NK-92 treated with Interleukin-12 subunit alpha and Interleukin-12 subunit beta, amount 100 ng/mL, for 24 hours (cell line): ENCODE data around the gene CNPY1.

Source experiments
- DNase-seq: peaks from one replicate; lab custom pipeline; 2025; lab: John Stamatoyannopoulos, UW

Gene CNPY1

DNA sequence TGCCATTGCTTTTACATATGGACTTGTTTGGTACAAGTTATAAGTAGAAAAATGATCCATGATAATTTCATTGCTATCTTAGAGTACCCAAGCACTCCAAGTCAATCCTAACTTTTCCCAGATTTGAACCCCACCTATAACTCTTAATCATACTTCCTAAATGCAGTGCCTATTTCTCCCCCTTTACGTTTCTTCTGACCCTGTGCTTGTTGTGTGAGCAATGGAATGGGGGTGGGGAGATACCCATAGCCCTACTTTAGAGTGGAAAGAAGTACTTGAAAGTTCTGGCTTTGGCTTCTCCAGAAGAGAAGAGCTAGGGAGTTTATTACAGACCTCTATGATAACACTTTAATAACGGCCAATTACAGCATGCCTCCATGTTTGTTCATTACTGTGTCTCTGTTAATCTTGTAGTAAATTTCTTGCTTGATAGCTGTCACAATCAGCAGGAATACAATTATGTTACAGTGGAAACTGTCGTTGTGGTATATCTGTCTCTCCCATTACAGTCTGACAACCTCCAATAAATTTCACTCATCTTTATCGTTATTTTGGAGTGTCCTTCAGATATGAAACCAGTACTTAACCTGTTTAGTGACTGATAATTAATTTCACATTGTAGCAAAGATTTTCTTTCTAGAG, 34.0 kb downstream of the CNPY1 start:
- no peak for DNase-seq

DNA sequence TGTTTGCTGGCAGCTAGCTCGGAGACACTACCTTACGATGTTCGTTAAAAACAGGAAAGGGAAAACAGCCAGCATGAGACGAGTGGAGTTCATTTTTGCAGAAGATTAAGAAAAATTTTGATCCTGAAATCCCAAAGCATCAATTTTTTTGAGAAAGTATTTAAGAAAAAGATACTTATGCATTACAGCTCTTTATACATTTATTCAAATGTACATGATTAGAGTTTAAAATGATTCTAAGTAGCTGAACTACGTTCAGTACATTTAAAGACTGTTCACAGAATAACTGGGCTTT, 34.7 kb downstream of the CNPY1 start:
- no peak for DNase-seq

DNA sequence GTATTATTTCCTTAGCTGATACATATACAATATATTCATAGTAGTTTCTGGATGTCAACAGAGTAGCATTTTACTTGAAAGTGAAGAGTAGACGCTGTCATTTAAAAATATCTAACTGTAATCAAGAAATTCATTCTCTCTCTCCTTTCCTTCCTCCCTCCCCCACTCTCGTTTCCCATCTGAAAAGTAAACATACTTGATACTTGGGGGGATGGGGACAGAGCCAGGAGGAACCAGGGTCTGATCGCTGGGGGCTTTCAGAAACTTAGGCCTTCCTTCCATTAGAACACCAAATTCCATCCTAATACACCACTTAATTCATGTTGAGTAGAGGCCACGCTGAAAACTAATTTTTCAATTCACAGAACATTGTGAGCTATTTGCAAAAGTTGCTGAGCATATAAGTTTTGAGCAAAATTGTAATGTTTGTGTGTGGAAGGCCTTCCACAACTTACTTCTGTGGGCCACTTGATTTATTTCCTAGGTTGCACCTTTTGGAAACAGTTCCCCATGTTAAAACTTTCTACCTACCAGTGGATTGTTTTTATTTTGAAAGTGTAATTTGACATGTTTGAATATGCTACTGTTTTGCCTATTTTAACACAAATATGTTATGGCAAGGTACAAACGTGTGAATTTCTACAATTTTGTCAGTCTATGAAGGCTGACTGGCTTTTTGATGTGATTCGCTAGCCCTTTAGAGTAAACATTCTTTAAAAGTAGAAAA, 35.2 kb downstream of the CNPY1 start:
- no peak for DNase-seq

DNA sequence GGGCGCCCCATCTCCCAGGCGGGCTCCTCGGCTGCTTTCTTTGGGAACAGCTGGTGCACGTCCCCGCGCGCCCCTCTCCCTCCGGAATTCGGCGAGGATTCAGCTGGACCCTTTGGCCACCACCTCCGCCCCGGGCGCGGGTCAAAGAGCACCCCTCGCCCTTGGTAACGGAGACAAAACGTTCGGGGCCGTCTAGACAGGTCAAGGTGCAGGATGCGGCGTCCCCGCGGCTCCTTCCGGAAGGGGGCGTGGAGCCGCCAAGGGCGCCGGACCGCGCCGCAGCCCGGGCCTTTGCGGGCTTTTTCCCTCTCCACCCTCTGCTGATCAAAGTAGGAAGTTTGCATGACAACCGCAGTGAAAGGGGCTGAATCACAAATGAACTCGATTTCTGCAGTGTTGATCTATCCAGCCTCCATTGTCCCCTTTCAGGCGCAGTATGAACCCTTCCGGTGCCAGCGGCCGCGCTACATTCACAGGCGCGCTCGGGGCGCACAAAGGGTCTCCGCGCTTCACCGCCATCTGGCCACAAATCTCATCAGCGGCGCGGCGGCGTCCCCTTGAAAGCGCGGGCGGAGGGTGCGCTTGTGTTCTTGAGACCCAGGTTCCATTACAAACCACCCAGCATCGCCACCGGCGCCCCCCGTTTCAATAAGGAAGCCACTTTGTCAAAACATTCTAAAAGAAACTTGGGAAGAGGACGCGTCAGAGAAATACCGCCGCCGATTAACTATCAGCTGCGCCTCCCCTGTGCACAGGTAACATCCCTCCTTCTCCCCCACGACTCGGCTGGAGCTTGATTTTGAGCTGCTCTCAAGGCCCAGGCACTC, 36.4 kb downstream of the CNPY1 start:
- no peak for DNase-seq

DNA sequence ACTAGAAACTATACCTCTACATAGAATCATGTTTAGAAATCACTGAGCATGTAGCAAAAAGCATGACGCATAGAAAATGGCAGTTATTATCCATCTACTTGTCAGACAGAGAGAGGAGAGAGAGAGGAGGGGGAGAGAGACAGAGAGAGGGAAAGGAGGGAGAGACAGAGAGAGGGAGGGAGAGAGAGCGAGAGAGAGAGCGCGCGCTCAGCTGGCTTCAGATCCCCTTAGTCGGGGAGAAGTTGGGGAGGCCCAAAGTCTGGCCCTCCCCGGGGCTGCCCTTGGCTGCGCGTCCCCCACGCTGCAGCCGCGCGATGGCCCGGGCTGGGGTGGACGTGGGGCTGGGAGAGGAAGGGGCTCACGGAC, 37.0 kb downstream of the CNPY1 start:
- DNase-seq, result no peak

DNA sequence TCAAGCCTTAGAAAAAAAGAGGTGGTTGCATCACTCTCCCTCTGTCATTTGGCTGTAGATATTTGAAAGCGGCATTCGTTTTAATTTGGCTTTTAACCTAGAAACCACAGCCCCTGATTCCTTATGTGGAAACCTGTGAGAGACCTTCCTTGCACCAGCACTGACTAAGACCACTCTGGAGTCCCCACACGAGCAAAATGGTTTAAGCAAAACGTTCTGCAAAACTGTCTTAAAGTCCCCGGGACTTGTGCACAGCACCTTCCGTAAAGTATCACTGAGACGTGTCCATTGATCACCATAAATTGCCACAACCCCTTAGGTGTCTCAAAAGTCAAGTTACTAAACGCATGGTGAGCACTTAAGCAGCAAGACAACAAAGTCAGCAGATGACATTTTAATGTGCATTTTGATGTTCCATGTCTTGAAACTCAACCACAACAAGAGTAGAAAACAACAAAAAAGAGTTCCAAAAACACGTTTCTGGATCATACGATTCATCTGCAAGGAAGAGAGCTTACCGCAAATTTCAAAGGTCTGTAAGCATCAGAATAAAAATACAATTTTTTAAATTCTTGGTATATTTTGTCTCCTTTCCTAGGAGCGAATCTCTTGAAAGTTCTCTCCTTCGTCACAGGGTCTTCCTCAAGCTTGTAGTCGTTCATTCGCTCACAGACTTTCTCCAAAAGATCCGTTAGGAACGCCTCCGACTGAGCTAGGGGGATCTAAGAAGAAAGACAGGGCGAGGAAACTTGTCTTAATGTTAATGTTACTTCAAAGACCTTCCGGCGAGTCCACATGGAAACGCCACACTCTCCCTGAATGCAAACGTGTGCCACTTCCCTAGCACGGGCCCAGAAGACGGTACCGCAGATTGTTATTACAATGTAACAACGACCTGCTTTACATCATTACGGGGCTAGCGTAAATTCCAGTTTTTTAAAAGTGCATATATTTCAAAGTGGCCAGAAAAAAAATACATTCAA, 37.7 kb downstream of the CNPY1 start:
- DNase-seq, result no peak

DNA sequence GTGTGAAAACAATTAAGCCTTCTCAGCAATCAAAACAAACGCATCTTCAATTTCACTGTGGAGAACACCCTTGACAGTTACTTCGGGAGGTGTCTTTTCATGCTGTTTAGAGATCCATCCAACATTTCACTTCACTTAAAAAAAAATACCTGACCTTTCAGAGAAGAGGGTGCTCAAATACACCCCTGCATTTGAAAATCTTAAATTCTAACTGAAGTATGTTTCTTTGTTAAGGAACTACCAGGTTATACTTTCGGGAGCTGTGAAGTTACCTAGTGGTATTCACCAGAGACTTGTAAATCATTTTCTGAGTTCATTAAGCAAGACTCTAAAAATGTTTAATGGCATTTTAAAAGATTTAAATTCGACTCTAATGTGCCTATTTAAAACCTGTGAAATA, 38.8 kb downstream of the CNPY1 start:
- DNase-seq, result no peak

DNA sequence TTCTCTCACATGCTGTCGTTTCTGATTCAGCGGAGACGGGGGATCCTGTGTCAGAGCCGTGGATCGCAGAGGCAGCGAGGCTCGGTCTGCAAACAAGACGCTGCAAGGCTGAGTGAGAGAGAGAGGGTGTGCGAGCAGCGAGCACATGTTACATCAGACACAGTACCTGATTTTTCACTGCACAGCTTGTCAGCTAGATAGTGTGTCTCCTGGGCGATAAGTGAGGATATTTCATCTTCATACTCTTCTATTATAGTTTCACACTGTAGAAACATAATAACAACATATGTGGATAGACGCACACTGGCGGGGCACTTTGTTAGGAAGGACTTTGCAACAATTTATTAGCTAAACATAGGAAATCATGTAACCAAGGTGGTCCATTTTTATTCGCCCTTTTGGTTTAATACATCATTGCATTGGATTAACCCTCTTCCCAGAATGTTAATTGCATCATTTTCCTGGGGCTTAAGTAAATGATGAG, 39.5 kb downstream of the CNPY1 start:
- no peak for DNase-seq

DNA sequence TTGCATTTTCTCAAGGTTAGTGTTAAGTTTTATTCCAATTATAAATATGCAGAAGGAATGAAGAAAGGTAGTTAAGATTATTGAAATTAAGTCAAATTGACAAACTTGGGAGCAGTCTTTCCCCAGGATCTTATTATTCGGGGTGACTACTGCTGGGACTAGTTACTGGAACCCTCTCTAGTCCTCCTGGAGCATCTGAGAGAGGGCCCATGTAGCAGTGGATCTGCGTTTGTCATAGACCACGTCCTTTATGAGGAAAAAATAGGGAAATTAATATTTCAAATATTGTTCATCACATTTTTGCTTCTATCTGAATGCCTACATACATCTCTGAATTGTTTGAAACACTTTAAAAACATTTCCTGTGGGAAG, 41.0 kb downstream of the CNPY1 start:
- no peak for DNase-seq

DNA sequence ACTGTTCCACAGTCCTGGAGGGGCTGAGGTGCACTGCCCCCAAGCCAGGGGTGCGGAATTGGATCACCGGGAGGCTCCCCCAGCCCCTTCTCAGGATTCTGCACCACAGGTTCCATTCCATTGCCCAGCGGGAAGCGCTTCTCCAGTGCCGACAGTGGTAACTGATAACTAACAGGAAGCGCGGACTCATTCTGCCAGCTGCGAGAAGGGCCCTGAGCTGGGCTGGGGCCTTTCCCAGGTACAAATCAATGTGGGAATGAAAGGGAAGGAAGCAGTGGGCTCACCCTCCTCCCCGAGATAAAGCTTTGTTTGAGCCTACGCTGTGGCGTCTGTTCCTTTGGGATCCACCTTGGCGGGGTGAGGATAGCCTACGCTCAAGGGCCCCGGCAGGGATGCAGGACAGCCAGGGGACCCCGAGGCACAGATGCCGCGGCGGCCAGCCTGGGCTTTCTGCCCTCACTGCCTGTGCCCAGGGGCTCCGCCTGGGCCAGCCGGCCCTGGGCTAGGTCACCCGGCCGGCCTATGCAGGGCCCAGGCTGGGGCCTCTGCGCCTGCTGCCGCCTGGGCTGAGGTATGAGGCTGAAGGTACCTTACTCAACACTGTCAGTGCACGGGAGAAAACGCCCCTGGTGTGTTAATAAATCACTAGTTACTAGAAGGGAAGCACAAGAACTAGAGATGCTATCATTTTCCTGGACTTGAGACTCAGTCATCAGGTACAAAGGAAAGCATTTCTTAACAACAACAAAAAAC, 49.0 kb downstream of the CNPY1 start:
- no peak for DNase-seq

DNA sequence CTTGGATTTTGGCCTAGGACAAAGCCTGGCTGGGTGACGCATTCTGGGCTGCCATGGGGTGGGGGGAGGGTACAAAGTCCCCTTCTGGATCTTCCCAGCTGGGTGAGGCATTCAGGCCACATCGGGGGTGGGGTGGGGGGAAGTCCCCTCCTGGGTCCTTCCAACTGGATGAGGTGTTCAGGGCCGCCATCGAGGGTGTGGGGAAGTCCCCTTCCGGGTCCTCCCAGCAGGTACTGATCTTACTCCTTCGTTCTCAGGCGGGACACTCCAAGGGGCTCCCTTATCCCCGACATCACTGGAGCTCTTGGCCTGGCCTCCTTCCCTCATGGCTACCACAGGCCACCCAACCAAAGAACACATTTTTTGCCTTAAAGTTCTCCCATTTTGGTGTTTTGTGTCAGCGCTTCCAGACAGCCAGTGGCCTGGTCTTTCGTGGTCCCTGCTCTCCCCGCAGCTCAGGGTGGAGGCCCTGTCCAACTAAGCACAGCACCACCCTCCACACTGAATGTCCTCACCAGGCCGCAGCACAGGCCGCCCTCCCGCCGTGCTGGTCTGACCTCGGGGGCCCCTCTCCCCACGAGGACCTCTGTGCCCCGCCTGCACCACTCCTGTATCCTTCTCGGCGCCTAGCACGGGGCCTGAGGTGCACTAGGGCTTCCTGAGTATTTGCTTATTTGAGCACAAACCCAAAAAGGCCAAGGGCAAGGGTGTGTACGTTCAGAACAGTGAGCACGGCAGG, 49.9 kb downstream of the CNPY1 start:
- DNase-seq, result no peak

DNA sequence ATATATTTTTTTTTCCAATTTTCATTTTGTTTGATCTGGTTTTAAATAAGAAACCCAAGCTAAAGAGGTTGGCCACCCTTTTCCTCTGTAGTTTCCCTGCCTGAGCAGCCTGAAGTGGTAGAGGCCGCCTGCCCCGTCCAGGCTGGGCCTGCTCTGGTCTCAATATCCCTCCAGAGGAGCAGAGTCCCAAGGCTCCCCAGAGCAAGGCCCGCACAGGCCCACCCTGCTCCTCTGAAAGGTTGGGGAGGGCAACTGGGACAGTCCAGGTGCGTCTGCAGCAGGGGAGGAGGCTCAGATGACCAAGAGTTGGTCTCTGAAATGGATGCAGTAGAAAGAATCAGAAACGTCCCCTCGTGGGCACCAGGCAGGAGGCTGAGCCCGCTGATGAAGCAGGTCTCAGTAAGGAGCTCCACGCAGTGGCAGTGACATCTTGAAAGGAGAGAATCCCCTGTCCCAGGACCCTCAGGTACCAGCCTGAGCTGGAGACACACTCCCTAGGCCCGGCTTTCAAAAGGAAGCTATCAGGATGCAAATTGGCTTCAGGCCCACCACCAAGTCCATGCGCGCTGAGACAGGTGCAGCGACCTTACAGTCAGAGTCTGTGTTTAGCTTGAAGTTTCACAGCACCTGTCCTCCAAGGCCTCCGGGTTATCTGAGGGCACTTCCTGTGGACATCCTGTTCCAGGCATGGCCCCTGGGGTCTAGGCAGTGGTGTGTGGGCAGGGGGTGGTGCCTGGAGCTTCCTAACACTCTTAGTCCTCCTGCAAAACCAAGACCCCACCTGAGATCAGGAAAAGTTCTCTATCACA, 50.7 kb downstream of the CNPY1 start:
- DNase-seq, result no peak

DNA sequence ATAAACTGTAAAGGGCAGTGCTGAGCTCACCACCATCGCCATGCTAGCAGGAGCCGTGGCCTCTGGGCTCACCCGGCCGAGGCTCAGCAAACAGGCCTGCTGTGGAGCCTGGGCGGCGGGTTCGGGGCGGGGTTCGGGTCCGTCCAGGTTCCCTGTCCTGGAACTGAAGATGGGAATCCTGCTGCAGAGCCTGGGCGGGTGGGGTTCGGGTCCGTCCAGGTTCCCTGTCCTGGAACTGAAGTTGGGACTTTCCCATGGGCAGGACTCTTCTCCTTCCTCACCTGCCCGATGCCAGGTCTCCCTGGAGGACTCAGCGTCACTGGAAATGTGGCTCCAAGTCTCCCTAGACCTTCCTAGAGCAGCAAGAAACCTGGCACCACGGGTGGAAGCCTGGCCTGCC, 51.8 kb downstream of the CNPY1 start:
- no peak for DNase-seq

DNA sequence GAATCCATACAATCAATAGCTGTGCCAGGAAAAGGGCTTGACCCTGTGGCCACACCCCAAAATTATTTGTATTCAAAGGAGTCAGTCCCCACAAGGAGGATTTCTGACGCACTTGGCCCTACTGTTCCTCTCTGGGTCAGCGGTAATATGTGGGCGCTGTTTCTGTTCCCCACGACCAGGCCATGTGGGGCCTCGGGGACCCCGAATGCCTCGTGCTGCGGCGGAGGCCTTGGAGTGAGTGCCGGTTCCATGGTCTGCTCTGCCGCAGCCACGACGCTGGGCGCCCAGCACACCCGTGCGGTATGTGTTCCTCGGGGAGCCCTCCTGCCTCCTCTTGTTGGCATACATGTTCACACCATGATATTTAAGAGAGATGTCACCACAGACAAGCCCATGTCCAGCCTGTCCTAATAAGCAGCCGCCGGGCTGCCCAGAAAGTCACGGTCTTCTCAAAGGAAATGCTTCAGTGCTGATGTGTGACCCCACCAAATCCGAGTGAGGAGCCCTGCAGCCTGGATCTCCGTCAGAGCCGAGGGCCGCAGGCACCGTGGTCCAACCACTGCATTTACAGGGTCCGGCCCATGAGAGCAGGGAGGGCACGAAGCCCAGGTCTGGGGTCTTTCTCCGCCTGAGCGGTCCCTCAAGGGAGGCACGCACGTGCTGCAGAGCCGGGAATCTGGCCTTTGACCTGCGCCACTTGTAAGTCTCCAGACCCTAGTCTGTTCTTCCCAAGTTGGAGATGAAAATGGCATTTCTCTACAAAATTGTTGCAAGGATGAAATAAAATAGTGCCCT, 52.4 kb downstream of the CNPY1 start:
- DNase-seq, result no peak

DNA sequence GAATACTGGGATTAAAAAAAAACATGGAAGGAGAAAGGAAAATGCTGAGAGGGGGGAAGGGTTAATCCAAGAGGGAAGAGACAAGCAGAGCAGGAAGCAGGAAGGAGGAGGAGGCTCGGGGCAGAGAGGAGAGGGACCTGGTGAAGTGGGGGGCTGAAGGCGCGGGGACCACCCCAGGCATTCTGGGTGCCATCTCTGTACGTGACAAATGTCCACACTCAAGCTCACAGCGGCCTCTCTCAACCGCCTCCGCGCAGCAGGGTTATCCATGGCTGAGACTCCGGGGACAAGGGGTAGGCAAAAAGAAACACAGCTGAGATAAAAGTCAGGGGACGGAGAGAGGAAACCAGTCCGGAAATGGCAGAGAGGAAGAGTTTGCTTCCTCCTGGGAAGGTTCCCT, 54.5 kb downstream of the CNPY1 start:
- no peak for DNase-seq

DNA sequence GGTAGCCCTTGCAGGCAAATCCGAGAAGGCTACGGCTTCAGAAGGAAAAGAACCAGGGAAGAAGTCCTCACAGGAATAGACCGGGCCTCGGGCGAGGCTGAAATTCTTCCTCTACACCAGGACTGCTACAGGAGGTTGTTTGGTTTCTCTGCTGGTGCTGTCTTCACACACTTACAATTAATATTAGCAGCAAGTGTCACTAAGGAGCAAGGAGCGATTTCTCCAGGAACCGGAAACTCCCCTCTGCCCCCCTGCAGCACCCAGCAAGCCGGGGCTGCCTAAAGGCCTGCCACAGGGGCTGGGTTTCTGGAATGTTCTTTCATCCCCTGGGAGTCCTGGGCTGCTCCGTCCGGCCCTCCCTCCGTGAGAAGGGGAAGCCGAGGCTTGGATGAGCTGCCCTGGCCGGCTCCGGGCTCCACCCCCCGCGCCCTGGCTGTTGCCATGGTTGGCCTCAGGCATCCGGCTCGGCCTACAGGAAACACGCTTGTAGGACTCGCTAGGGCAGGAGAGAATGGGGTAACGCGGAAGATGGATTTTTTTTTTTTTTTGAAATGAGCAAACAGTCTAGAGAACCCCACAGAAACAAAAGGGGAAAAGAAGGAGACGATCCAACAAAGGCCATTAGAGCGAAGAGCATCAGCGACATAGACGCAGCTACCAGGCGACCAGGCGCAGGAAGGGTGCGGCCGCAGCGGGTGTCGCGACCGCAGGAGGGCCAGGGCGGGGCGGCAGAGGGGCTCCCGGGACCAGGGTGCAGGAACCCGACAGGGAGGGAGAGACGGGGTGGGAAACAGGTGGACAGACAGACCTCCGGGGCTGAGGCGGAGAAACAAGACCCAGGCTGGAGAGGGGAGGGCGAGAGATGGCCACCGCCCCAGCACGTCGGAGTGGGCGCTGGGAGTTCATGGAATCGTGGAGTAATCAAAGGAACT, 55.4 kb downstream of the CNPY1 start:
- no peak for DNase-seq

DNA sequence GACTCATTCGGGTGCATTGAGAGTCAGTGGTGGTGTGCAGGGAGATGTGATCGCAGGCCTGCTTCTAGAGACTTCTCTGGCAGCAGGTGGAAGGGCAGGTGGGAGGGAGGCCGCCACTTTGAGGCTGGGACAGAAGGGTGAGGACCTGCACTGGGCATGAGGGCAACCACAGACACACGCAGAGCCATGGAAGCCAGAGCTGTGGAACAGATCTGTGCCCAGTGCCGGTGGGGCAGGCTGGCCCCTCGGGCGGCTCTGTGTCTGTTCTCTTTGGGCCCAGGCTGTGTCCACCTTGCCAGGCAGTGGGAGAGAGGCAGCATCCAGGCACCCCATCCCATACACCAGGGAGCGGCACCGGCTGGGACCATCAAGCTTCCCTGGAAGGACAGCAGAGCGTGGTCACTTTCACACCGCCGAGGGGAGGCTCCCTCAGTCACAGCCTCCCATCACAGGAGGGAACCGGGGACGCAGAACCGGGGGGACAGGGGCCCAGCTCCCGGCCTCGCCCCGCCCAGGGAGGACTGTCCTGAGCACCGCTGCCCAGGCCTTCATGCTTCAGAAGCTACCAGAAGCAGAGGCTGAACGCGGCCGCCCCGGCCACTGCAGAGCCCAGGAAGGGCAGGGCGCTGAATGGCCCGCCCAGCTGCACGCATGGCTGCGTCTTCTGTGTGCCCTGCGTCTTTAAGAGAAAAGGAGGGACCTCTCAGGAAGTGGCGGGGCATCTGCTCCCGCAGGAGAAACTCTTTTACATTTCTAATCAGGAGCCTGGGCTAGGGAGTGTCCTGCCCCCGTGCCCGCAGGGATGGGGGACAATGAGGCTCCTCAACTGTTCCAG, 56.3 kb downstream of the CNPY1 start:
- no peak for DNase-seq
